Fibroblast of lung (primary cell): ENCODE data around the gene ERH. TPM values are rescaled to one million over a fixed set of nuclear protein-coding genes. Genes with fewer than 3 reads are reported as not detected.

ENCODE experiments used
- DNase-seq, 2 donors: peaks; one replicate each; pipeline versions ENCODE4 v3.0.0 to v3.0.0-alpha.2; 2010; ENCODE audit warnings: low read depth in 2 of 2
- H2AFZ ChIP-seq: 2 replicates; pipeline ENCODE4 v1.5.1; 2012; ENCODE audit warnings: low read length, control low read depth, inconsistent platforms
- H3K27ac ChIP-seq: 2 replicates; pipeline ENCODE4 v1.5.1; 2011; ENCODE audit warnings: low read length, control low read depth; ENCODE audit not compliant: insufficient read depth
- H3K27me3 ChIP-seq: 2 replicates; pipeline ENCODE4 v1.5.1; 2011; ENCODE audit warnings: mild to moderate bottlenecking, low read length; ENCODE audit not compliant: control insufficient read depth, insufficient read depth
- H3K36me3 ChIP-seq: 2 replicates; pipeline ENCODE4 v1.5.1; 2011; ENCODE audit warnings: low read length; ENCODE audit not compliant: control insufficient read depth, insufficient read depth
- H3K4me1 ChIP-seq: 2 replicates; pipeline ENCODE4 v1.5.1; 2011; ENCODE audit warnings: low read length; ENCODE audit not compliant: control insufficient read depth, insufficient read depth; ENCODE audit errors: extremely low read depth
- H3K4me2 ChIP-seq: 2 replicates; pipeline ENCODE4 v1.5.1; 2011; ENCODE audit warnings: low read length, control low read depth; ENCODE audit not compliant: insufficient read depth; ENCODE audit errors: extremely low read depth
- H3K4me3 ChIP-seq, 4 experiments: fragments of 200-600 bp in 1 of 4; sonication (generic) in 1 of 4; replicated peaks in 1 of 4; 2 replicates each; pipeline ENCODE4 v1.5.1; 2011 to 2016; ENCODE audit warnings: low read length in 4 of 4, low read depth in 3 of 4, mild to moderate bottlenecking in 3 of 4, control low read depth in 2 of 4, inconsistent platforms in 1 of 4, mixed read lengths in 1 of 4; ENCODE audit not compliant: insufficient read depth in 1 of 4; ENCODE audit errors: control extremely low read depth in 1 of 4
- H3K79me2 ChIP-seq: 2 replicates; pipeline ENCODE4 v1.5.1; 2012; ENCODE audit warnings: mild to moderate bottlenecking, low read length, inconsistent platforms; ENCODE audit not compliant: control insufficient read depth, insufficient read depth
- H3K9ac ChIP-seq: 2 replicates; pipeline ENCODE4 v1.5.1; 2011; ENCODE audit warnings: mild to moderate bottlenecking, low read length, control low read depth; ENCODE audit not compliant: insufficient read depth
- H3K9me3 ChIP-seq: 2 replicates; pipeline ENCODE4 v1.5.1; 2012; ENCODE audit warnings: low read depth, low read length; ENCODE audit not compliant: control insufficient read depth, insufficient read depth
- H4K20me1 ChIP-seq: 2 replicates; pipeline ENCODE4 v1.5.1; 2011; ENCODE audit warnings: low read length; ENCODE audit not compliant: control insufficient read depth, insufficient read depth; ENCODE audit errors: extremely low read depth
- EZH2 ChIP-seq: IDR thresholded peaks from 2 replicates; pipeline ENCODE4 v1.5.1; 2012; ENCODE audit warnings: low read length, control low read depth, mild to moderate bottlenecking; ENCODE audit errors: missing control alignments
- polyA minus RNA-seq: library from RNA; depleted of rRNA, polyadenylated mRNA; stranded (reverse); fragments of >200 nt; gene quantifications from 2 replicates; pipeline ENCODE4 v1.2.3, GENCODE V29; 2011; ENCODE audit warnings: low replicate concordance
- polyA plus RNA-seq, 2 donors: library from polyadenylated mRNA; depleted of rRNA in 1 of 2; stranded (reverse) in 1 of 2; unstranded in 1 of 2; fragments of >200 nt; gene quantifications; 2 replicates each; pipeline ENCODE4 v1.2.1, GENCODE V29; 2011 to 2012; ENCODE audit warnings: missing spikeins in 1 of 2
- total RNA-seq: library from RNA; depleted of rRNA; stranded (reverse); fragments of >200 nt; gene quantifications from 2 replicates; pipeline ENCODE4 v1.2.1, GENCODE V29; 2014
- TF ChIP-seq, protein P1 (sequence below), 2 donors: IDR thresholded peaks in 1 of 2; conservative IDR thresholded peaks in 1 of 2; 1 replicate in 1 of 2; 2 replicates in 1 of 2; pipeline ENCODE4 v1.5.1; 2011 to 2012; ENCODE audit warnings: low read length in 2 of 2, control low read depth in 1 of 2, inconsistent platforms in 1 of 2, low read depth in 1 of 2, mild to moderate bottlenecking in 1 of 2

The ERH gene
- 168 and 190 TPM in 2 replicates for total RNA-seq
- polyA plus RNA-seq = 182 and 264 TPM in 2 replicates
- polyA plus RNA-seq (2012) = 230 and 280 TPM in 2 replicates
- 7.5 and 15.1 TPM in 2 replicates for polyA minus RNA-seq

DNA sequence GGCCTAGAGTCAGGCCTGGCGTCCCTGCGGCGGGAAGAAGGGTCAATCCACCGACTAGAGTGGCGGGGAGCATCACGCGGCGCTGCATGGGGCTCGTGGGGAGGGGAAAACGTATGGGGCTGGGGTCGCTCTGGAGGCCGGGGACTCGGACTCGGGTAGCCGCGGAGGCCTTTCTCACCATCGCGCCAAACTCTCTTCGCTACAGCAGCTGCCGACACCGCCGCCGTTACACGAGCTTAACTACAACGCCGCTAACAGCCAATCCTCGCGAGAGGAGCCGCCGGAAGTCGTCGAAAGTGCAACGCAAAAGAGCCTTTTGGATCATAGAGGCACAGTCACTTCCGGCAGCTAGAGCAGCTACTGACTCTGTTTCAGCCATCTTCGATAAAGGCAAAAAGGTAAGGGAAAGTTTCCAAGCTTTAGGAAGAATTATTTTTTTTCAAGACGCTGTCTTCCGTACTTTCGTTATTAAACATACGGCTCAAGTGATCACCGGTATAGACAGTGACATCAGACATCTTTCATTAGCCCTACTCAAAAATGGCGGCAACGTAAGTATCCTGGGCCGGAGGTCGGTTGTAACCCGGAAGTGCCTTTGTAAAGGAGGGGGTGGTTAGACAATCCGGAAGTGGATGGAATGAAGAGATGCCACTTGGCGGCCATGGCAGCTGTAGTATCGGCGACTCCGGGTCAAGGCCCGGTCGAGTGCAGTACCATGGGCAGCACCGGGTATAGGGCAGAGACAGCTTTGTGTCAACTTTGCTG, at the start of gene ERH, which contains the start of gene SLC39A9:
TSS of gene ERH (minus strand) at position 247 of the 765 bp plus-strand sequence. CDS start at position 181, 66 bp downstream.
TSS of gene SLC39A9 (plus strand) at position 640 of the 765 bp plus-strand sequence. CDS start 678 bp downstream, outside the sequence.
- TF ChIP-seq EZH2 = no peak
- TF ChIP-seq, protein P1, sequence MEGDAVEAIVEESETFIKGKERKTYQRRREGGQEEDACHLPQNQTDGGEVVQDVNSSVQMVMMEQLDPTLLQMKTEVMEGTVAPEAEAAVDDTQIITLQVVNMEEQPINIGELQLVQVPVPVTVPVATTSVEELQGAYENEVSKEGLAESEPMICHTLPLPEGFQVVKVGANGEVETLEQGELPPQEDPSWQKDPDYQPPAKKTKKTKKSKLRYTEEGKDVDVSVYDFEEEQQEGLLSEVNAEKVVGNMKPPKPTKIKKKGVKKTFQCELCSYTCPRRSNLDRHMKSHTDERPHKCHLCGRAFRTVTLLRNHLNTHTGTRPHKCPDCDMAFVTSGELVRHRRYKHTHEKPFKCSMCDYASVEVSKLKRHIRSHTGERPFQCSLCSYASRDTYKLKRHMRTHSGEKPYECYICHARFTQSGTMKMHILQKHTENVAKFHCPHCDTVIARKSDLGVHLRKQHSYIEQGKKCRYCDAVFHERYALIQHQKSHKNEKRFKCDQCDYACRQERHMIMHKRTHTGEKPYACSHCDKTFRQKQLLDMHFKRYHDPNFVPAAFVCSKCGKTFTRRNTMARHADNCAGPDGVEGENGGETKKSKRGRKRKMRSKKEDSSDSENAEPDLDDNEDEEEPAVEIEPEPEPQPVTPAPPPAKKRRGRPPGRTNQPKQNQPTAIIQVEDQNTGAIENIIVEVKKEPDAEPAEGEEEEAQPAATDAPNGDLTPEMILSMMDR (conservative IDR thresholded peaks at IDR 0.05 in 1 of 2, IDR thresholded peaks at IDR 0.05 in 1 of 2; ENCODE audit: low read depth in 1 of 2, low read length in 2 of 2) = no peak
- peaks cover 2% of the 10 kb centered on the region for H4K20me1 ChIP-seq

DNA sequence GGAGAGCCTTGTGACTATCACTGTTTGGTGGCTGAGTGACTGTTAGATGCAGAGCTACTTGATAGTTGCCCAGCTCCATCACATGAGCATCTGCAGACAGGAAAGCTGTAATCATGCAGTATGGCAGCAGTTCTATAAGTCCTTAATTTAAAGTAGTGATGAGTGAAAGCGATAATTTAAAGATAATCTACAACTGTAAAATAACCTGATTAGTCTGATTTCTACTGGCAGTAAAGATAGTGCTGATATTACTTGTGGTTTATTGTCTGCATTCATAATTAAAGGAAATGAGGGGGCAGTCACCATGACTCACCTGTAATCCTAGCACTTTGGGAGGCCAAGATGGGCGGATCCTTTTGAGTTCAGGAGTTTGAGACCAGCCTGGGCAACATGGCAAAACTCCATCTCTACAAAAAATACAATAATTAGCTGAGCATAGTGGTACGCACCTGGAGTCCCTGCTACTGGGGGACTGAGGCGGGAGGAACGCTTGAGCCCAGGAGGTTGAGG, 45.3 kb upstream of the ERH start:
- no peak overlapping the region for H3K4me3 ChIP-seq
- H4K20me1 ChIP-seq = no peaks in the 10 kb centered on the region
- TF ChIP-seq EZH2 = no peak
- TF ChIP-seq, protein P1 (conservative IDR thresholded peaks at IDR 0.05 in 1 of 2, IDR thresholded peaks at IDR 0.05 in 1 of 2; ENCODE audit: low read depth in 1 of 2, low read length in 2 of 2) = no peak
- H3K4me2 ChIP-seq = no peak overlapping the region
- H2AFZ ChIP-seq = no peak overlapping the region
- no peaks in the 10 kb centered on the region for H3K27me3 ChIP-seq
- H3K9me3 ChIP-seq = no peaks in the 10 kb centered on the region
- no peaks in the 10 kb centered on the region for H3K4me1 ChIP-seq
- H3K79me2 ChIP-seq = no peaks in the 10 kb centered on the region
- peaks cover 2% of the 10 kb centered on the region for H3K36me3 ChIP-seq
- H3K9ac ChIP-seq = no peak overlapping the region
- no peak for DNase-seq
- H3K27ac ChIP-seq = no peak overlapping the region

More for the DNA sequence above, at the start of gene ERH, which contains the start of gene SLC39A9:
- peak within 1 kb of the TSS; percentile 91 for H2AFZ ChIP-seq
- peak within 1 kb of the TSS; percentile 68 to 94 (median 78) for H3K4me3 ChIP-seq
- DNase-seq = peak; percentile 96 to 99
- peaks cover 87% of the 10 kb centered on the region for H3K79me2 ChIP-seq
- H3K27ac ChIP-seq = peak within 1 kb of the TSS; percentile 99
- H3K27me3 ChIP-seq = no peaks in the 10 kb centered on the region
- H3K36me3 ChIP-seq = peaks cover 2% of the 10 kb centered on the region
- peak within 1 kb of the TSS; percentile 61 for H3K4me2 ChIP-seq
- H3K9ac ChIP-seq = peak within 1 kb of the TSS; percentile 99
- H3K4me1 ChIP-seq = peaks cover 2% of the 10 kb centered on the region
- no peaks in the 10 kb centered on the region for H3K9me3 ChIP-seq

DNA sequence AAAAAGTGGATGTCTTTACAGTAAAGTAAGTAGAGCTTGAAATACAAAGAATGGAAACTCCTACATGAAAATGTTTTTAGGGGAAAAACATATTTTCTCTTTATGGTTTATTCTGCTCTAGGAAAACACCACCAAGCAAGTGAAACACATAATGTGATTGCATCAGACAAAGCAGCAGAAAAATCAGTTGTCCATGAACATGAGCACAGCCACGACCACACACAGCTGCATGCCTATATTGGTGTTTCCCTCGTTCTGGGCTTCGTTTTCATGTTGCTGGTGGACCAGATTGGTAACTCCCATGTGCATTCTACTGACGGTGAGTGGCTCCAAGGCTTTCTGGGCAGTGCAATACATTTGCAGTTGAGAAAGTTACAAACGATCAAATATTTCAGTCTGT, 43.8 kb upstream of the ERH start:
- Histone ChIP-seq H2AFZ (no peak overlapping the region), H3K9me3 (no peaks in the 10 kb centered on the region), H3K9ac (no peak overlapping the region), H3K36me3 (peaks cover 2% of the 10 kb centered on the region), H3K27ac (no peak overlapping the region), H3K4me2 (no peak overlapping the region), H4K20me1 (no peaks in the 10 kb centered on the region), H3K4me3 (no peak overlapping the region), H3K79me2 (no peaks in the 10 kb centered on the region), H3K27me3 (no peaks in the 10 kb centered on the region), H3K4me1 (no peaks in the 10 kb centered on the region)
- peak in 1 of 2 donors; percentile 11 for DNase-seq
- TF ChIP-seq EZH2 = no peak
- TF ChIP-seq, protein P1 (conservative IDR thresholded peaks at IDR 0.05 in 1 of 2, IDR thresholded peaks at IDR 0.05 in 1 of 2; ENCODE audit: low read depth in 1 of 2, low read length in 2 of 2) = no peak
